HG03025 (cell line): Measurements from ENCODE around the gene CD1B.
"Not testable (repeated sequence)": the region's sequence is repeated elsewhere in the genome, so short reads cannot be mapped to it uniquely, and the experiment has no call there.

ENCODE experiments used
- ATAC-seq: cut with Tn5 transposase; IDR thresholded peaks from one replicate; pipeline ENCODE4 v1.9.1; 2021; ENCODE audit warnings: mild to moderate bottlenecking, moderate library complexity; ENCODE audit not compliant: unreplicated experiment, low FRiP score

The CD1B gene

GRCh38 chr1:158331481-158332150, at the start of gene CD1B:
Gene CD1B (minus strand): TSS chr1:158331531. CDS start chr1:158331423, 108 bp downstream.
- no peak for ATAC-seq

DNA sequence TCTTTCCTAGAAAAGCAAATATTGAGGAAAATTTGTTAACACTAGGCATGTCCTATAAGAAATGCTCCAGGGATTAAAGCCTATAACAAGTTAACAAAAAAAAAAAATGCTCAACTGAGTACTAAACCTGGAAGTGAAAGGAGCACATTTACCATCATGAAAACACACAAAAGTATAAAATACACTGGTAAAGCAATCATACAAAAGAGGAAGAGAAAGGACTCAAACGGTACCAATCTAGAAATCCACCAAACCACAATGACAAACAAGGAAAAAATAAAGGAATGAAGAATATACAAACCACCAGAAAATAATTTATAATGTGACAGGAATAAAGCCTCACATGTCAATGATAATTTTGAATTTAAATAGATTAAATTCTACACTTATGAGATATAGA, 43.5 kb upstream of the CD1B start:
- ATAC-seq, result no peak

- not testable (repeated sequence) for ATAC-seq
These were observed 42.8 kb upstream of the CD1B start for GRCh38 chr1:158374101-158374500.

DNA sequence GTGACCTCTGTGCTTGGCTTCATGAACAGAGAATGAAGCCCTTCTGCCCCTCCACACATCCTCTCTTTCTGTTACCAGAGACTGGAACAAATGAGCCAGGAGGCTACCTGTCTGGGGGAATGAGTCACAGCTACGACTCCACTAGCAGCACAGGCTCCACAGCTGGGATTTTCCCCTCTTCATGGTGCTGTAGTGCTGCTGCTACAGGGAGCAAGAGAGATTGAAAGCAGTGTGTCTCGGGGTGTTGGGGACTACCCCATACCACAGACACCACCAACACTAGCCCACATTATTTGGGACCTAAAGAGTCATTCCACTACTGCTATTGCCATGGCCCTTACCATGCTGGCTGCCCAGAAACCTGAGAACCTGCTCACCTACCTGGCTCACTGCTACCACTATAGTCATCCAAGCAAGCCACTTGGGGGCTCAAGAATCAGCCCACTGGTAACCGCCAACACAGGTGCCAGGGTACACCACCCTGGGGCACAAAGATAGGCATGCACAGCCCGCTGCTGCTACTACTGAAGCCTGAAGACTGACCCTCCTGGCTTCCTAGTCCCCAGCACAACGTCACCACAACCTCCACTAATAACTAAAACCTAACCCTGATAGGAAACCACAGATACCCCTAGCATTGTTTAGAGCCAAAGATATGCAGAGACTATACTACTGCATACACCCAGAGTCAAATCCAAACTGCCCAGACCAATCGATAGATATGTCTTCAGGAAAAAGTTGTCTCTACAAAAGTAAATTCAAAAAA, 40.0 kb upstream of the CD1B start:
- ATAC-seq, result peak; percentile 85

GRCh38 chr1:158366783-158367182, 35.5 kb upstream of the CD1B start:
- no peak for ATAC-seq

- ATAC-seq, result no peak
These were observed 31.6 kb upstream of the CD1B start for GRCh38 chr1:158362941-158363340.

- ATAC-seq, result no peak
These were observed 31.2 kb upstream of the CD1B start for GRCh38 chr1:158362482-158362881.

GRCh38 chr1:158357441-158357840, 26.1 kb upstream of the CD1B start:
- no peak for ATAC-seq

DNA sequence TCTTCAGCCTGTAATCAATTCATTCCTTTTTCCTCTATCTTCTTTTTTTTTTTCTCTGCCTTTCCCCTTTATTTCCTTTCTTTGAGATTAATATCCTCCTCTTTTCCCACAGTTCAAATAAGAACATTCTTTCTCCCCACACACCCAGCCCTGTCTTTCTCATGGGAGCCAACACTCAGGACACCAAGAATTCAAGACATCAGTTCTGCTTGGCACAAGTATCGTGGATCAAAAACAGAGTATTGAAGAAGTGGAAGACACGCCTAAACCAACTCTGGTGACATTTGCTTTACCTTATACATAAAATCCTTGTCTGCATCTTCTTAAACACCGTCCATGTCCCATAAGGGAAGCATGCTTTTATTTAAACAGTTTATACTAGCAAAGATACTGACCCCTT, 25.3 kb upstream of the CD1B start:
- ATAC-seq, result no peak

DNA sequence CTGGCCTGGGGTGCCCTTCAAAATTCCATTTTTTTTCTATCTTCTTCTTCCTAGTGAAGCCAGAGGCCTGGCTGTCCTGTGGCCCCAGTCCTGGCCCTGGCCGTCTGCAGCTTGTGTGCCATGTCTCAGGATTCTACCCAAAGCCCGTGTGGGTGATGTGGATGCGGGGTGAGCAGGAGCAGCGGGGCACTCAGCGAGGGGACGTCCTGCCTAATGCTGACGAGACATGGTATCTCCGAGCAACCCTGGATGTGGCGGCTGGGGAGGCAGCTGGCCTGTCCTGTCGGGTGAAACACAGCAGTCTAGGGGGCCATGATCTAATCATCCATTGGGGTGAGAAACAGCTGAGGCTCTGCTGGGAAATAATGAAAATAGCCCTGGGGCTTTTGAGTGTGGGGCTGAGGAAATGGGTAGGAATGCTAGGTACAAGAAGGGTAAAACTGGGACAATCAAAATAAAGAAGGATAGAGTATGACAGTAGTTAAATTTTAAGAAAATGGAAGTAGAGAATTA, 24.5 kb upstream of the CD1B start:
- ATAC-seq, result no peak

DNA sequence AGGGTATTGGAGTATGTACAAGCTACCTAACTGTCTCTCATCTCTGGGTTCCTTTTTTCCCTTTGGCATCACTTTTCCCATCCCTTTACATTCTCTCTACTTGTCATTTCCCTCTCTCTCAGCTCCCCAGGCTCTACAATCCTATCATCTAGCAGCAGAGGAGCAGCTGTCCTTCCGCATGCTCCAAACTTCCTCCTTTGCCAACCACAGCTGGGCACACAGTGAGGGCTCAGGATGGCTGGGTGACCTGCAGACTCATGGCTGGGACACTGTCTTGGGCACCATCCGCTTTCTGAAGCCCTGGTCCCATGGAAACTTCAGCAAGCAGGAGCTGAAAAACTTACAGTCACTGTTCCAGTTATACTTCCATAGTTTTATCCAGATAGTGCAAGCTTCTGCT, 22.9 kb upstream of the CD1B start:
- ATAC-seq, result no peak

DNA sequence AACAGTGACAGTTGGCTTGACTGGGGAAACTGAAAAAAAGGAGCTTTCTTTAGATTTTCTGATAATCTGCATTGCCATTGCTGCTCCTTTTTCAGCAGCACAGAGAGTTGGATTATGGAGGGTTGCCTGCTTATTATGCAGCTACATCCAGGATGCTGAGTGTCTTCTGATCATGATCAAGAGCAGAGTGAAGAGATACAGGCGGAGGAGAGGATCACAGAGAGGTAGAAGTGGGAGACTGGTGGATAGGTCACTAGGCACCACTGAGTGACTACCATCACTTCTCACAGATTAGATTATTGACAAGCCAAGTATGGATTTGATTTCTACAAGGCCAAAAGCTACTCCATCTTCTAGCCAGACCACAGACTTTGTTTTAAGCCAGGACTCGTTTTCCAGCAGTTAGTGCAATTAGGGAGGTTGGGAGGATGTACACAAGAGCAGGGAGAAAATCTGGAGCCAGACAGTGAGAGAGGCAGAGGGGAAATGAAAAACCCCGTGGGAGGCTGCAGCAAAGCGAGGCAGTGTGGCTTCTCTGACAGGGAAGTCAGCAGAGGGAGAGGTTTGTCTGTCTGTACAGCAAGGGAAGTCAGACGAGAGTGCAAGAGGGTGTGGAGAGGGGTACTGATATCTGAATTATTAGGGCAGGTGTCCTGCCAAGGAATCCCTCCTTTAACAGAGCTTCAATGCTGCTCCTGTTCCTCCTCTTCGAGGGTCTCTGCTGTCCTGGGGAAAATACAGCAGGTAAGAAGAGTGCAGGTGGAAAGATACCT, 22.2 kb upstream of the CD1B start, which contains the start of gene CD1E:
CD1E (plus strand) TSS at position 592 of the 773 bp plus-strand sequence; CDS start at position 687, 95 bp downstream.
- no peak for ATAC-seq

DNA sequence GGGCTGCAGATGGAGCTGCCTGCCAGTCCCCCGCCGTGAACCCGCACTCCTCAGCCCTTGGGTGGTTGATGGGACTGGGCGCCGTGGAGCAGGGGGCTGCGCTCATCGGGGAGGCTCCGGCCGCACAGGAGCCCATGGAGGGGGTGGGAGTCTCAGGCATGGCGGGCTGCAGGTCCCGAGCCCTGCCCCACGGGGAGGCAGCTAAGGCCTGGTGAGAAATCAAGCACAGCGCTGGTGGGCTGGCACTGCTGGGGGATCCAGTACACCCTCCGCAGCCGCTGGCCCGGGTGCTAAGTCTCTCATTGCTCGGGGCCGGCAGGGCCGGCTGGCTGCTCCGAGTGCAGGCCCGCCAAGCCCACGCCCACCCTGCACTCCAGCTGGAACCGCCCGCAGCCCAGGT, 17.6 kb upstream of the CD1B start:
- ATAC-seq, result not testable (repeated sequence)

DNA sequence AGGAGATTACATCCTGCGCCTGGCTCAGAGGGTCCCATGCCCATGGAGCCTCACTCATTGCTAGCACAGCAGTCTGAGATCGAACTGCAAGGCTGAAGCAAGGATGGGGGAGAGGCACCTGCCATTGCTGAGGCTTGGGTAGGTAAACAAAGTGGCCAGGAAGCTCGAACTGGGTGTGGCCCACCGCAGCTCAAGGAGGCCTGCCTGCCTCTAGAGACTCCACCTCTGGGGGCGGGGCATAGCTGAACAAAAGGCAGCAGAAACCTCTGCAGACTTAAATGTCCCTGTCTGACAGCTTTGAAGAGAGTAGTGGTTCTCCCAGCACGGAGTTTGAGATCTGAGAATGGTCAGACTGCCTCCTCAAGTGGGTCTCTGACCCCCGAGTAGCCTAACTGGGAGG, 5.1 kb upstream of the CD1B start:
- not testable (repeated sequence) for ATAC-seq

DNA sequence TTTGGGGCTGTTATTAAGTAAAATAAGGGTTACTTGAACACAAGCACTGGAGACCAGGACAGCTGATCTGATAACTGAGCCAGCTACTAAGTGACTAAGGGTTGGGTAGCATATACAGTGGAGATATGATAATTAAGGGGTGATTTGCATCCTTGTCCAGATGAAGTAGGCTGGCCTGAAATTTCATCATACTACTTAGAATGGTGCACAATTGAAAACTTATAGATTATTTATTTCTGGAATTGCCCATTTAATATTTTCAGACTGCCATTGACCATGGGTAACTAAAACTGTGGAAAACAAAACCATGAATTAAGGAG, 3.8 kb upstream of the CD1B start:
- ATAC-seq, result no peak

DNA sequence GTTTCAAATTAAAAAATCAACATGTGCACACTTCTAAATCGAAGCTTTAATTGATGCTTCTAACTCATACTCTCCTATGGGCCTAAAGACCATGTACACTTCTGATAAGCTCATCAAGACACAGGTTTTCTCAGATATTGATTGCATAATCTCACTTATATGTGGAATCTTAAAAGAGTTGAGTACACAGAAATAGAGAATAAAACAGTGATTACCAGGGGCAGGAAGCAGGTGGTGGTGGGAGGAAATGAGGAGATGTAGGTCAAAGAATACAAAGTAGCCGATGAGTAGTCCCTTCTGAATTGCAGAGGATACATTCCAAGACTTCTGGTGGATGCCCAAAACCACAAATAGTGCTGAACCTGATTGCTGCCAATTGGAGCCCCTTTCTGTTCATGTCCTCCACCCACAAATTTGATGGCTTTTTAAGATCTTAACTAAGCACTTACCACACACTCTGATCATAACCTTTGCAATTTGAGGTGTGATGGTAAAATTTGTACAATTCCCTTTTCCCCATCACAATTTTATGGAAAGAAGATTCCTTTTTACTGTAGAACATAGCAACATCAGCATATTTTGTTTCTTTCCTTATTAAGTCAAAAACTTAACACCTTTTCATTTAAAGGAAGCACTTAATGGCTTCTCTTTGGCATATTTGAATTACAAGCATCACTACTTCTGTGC, 3.3 kb upstream of the CD1B start:
- ATAC-seq, result no peak

DNA sequence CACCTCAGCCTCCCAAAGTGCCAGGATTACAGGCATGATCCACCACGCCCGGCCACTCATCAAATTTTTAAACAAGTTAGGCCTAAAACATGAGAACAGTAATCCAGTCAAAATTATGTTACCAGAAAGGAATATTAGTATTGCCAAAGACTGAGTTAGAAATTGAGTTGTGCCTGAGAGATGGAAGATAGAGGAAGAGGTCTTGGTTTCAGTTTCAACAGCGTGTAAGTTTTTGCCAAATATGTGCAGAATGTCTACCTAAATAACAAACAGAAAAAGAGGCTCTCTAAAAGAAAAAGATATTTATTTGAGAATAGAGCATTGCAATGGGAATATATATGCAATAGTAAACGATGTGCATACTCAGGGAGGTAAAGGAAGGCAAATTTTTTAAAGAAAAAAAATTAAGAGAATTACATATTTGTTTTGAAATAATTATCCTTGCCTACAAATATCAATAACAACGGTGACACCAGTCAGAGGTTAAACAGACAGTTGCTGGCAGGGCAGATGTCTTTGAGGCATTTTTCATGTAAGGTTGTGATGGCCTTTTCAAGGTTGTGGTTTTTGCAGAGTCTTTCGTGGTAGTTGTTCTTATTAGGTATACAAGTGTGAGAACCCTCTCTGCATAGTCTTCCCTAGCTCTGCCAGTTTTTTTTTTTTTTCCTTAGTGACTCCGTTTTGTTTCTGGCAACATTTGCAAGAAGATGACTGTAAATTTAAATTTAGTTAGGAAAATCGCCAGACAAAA, 2.2 kb upstream of the CD1B start:
- no peak for ATAC-seq

DNA sequence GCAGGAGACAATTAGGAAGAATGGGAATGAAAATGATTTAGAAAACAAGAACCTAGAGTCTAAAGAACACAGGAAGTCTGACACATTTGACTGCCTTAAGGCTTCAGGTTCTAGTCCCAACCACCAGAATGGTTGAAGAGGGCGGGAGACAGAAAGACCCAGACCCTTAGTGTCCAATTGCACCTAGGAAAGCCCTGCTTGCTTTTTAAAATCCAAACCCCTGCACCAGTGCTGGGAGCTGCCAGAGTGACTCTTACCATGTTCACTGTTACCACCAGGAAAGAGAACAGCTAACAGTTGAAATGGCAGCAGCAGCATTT, 265 bp downstream of the CD1B start:
- no peak for ATAC-seq

DNA sequence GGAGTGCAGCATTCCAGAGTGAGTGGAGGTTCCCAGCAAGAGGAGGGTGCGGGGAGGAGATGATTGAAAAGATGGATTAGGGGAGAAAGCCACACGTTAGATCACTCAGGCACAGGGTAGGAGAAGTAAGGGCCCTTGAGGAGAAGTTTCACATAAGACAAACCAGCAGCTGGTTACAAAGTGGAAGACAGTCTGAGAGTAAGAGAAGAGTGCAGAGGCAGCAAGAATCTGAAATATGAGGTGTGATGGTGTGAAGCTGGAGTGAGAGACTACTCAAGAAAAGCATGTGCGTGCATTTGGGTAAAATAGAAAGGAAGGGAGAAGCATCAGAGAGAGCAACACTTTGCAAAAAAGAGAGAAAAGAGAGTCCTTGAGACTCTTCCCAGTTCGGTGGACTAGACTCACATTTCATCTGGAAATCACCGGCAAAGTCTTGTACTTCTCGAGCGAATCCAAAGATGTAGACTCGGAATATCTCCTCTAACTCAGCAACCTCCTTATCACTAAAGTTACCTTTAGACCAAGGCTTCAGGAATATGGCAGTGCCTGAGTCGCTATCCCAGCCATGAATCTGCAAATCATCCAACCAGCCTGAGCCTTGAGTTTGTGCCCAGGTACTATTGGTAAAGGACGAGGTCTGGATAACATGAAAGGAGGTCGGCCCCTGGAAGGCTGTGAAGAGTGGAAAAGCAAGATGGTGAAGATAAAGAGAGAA, 783 bp downstream of the CD1B start:
- no peak for ATAC-seq
